ENCODE measurements around the gene ATOH8.

The ATOH8 gene

GRCh38 chr2:85735691-85736090 is 18.1 kb upstream of the ATOH8 start:
- no peak overlapping the region for H3K4me3 ChIP-seq (ENCODE audit: low read depth, low read length)
- no peak for TF ChIP-seq CTCF (IDR thresholded peaks at IDR 0.05; ENCODE audit: low read depth, low read length, missing control alignments)
- DNase-seq (ENCODE audit: low read depth), result no peak

GRCh38 chr2:85736456-85737355 is 17.1 kb upstream of the ATOH8 start:
- H3K4me3 ChIP-seq (ENCODE audit: low read depth, low read length), result no peak overlapping the region
- no peak for DNase-seq (ENCODE audit: low read depth)
- TF ChIP-seq CTCF (IDR thresholded peaks at IDR 0.05; ENCODE audit: low read depth, low read length, missing control alignments), result no peak

DNA sequence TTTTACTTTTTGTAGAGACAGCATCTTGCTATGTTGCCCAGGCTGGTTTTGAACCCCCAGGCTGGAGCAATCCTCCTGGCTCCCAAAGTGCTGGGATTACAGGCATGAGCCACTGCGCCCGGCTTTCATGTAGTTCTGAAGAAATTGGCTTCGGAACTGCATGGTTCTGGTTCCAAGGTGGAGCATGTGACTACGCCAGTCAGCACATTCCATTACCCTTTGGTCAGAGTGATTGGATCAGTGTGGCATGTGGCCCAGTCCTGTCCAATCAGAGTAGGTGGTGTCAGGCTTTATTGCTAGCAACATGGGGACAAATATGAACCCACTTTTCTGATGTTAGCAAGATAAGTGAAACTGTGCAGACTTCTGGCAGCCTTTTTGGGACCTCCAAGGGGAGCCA is 16.3 kb upstream of the ATOH8 start:
- no peak for DNase-seq (ENCODE audit: low read depth)
- TF ChIP-seq CTCF (IDR thresholded peaks at IDR 0.05; ENCODE audit: low read depth, low read length, missing control alignments), result no peak
- no peak overlapping the region for H3K4me3 ChIP-seq (ENCODE audit: low read depth, low read length)

GRCh38 chr2:85737961-85738360 is 15.8 kb upstream of the ATOH8 start:
- TF ChIP-seq CTCF (IDR thresholded peaks at IDR 0.05; ENCODE audit: low read depth, low read length, missing control alignments), result no peak

DNA sequence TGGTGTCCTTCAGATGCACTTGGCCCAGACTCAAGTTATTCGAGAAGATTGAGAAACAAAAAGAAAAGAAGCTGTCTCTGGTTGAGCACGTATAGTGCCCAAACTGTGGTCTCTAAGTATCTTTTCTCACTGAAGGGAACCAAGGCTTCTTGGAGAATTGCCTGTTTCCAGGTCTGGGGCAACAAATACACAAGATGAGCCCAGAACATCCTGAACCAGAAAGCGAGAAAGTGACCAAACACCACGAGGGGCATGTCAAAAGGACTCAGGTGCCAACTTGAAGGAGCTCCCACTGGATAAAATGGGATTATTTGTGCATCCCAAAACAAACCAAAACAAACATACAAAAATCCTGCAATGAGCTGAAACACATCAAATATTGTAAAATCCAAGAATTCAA is 13.6 kb upstream of the ATOH8 start:
- no peak for DNase-seq (ENCODE audit: low read depth)
- TF ChIP-seq CTCF (IDR thresholded peaks at IDR 0.05; ENCODE audit: low read depth, low read length, missing control alignments), result no peak
- H3K4me3 ChIP-seq (ENCODE audit: low read depth, low read length), result no peak overlapping the region

More at GRCh38 chr2:85737961-85738360, 15.8 kb upstream of the ATOH8 start:
- no peak for DNase-seq (ENCODE audit: low read depth)
- H3K4me3 ChIP-seq (ENCODE audit: low read depth, low read length), result no peak overlapping the region

DNA sequence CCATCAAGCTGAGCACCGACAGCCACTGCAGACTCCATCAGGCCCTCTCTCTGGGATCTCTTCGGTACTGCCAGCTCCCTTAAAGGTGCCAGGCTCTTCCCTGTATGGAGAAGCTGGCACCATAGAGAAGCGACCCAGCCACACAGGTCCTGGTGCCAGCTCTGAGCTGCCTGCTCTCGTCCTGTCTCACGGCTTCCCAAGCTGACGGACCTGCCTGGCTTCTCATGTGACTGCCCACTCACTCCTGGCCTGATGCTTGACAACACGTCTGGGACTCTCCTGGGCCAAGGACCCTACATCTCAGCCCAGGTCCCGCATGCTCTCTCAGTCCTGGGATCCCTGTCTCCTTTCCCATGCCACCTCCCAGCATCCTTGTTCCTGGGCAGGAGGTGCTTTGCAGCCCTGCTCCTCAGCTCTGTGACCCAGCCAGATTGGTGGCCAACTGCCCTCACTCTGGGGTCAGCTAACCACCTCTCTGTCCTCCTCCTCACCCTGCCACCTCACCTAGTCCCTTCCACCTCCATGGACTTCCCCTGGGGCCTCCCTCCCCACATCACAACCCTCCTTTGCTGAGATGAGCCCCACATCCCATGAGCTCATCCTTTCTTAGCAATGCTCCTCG is 12.5 kb upstream of the ATOH8 start:
- DNase-seq (ENCODE audit: low read depth), result no peak
- H3K4me3 ChIP-seq (ENCODE audit: low read depth, low read length), result no peak overlapping the region

More for the DNA sequence above, 12.5 kb upstream of the ATOH8 start:
- TF ChIP-seq CTCF (IDR thresholded peaks at IDR 0.05; ENCODE audit: low read depth, low read length, missing control alignments), result no peak

Data from GM12864 (cell line).